Activated gamma-delta T cell (primary cell): ENCODE results near the gene ASB13.

Experiments
- DNase-seq: peaks from one replicate; lab custom pipeline; 2025; lab: John Stamatoyannopoulos, UW

ASB13 gene

GRCh38 chr10:5648494-5649457 lies 17.6 kb downstream of the ASB13 start:
- DNase-seq, result no peak

- no peak for DNase-seq
Measured at GRCh38 chr10:5647507-5648240, 18.7 kb downstream of the ASB13 start.

- DNase-seq, result no peak
Measured at GRCh38 chr10:5645944-5646617, 20.3 kb downstream of the ASB13 start.

- no peak for DNase-seq
Measured at GRCh38 chr10:5645375-5645774, 21.0 kb downstream of the ASB13 start.

- DNase-seq, result no peak
Measured at GRCh38 chr10:5644930-5645329, 21.5 kb downstream of the ASB13 start.

GRCh38 chr10:5643346-5644067 lies 22.9 kb downstream of the ASB13 start:
- DNase-seq, result no peak

- no peak for DNase-seq
Measured at GRCh38 chr10:5641501-5641900, 24.9 kb downstream of the ASB13 start.

GRCh38 chr10:5640501-5640900 lies 25.9 kb downstream of the ASB13 start:
- no peak for DNase-seq

- no peak for DNase-seq
Measured at GRCh38 chr10:5640036-5640435, 26.4 kb downstream of the ASB13 start.

GRCh38 chr10:5639066-5639465 lies 27.3 kb downstream of the ASB13 start:
- DNase-seq, result no peak

- DNase-seq, result no peak
Measured at GRCh38 chr10:5638494-5638893, 27.9 kb downstream of the ASB13 start.

GRCh38 chr10:5634918-5635317 lies 31.5 kb downstream of the ASB13 start:
- DNase-seq, result no peak

- DNase-seq, result no peak
Measured at GRCh38 chr10:5633166-5633749, 33.1 kb downstream of the ASB13 start.

- DNase-seq, result no peak
Measured at GRCh38 chr10:5632446-5632845, 33.9 kb downstream of the ASB13 start.

GRCh38 chr10:5631936-5632335 lies 34.5 kb downstream of the ASB13 start:
- DNase-seq, result no peak

- DNase-seq, result no peak
Measured at GRCh38 chr10:5630112-5630436, 36.3 kb downstream of the ASB13 start.

- no peak for DNase-seq
Measured at GRCh38 chr10:5629303-5630111, 36.9 kb downstream of the ASB13 start.

GRCh38 chr10:5628451-5629302 lies 37.7 kb downstream of the ASB13 start:
- no peak for DNase-seq

GRCh38 chr10:5627486-5628044 lies 38.8 kb downstream of the ASB13 start:
- DNase-seq, result no peak
